Left hindlimb (tissue), 1 donor: ENCODE data around the gene MACO1.

Source experiments
- DNase-seq: peaks from one replicate; pipeline ENCODE4 v3.0.0-alpha.2; 2018

The MACO1 gene

GRCh38 chr1:25544243-25544764 lies 113.6 kb downstream of the MACO1 start:
- DNase-seq = no peak

DNA sequence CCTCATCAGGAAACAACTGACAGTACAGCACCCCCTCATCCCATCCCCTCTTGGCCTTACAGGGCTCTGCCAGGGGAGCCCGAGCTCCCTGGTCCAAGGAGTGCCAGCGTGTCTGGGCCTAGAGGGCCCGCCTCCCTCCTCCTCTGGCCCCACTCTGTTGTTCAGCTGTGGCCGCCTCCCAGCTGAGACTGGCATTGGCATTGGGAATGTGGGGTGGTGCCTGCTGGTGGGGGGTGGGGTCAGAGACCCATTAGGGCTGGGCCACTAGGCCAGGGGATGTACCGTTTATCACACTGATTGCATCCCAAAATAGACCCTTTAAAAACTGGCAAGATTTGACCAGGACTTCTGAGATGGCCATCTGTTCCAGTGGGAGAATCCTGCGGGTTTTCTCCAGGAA lies 114.1 kb downstream of the MACO1 start:
- DNase-seq = no peak

DNA sequence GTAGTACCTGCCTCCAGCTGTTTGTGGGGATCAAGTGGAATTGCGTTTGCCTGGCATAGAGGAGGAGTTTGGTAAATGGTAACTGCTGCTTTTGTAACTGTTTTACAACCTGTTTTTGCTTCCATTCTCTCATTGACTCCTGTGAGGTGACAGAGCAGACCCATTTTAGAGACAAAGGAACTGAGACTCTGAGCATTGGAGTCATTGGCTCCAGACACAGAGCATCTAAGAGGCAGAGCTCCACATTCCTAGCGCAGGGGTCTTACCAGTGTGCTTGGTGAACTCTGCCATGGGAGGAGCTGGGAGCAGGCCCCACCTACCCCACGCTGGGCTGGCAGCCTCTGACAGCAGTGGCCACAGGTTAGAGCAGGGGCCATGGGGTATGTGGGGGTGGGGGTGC lies 115.1 kb downstream of the MACO1 start:
- DNase-seq = no peak

DNA sequence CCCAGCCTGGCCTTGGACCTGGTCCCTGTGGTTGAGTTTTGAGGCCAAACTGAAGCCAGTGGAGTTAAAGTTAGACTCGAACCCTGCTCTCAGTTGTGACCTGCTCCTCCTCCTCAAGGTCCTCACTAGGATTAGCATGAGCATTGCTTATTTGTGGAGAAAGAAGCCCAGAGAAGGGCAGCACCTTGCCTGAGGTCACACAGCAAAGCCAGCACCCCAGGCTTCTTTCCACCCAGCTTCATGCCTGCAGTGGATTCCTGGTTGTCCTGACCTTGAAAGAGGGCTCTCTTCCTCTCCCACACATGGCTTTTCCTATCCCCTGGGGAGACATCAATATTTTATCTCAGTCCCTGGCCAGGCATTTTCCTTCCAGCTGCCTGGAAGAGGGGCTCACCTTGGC lies 115.5 kb downstream of the MACO1 start:
- DNase-seq = no peak

- DNase-seq = no peak
Observed at GRCh38 chr1:25548601-25549000, 117.9 kb downstream of the MACO1 start.

DNA sequence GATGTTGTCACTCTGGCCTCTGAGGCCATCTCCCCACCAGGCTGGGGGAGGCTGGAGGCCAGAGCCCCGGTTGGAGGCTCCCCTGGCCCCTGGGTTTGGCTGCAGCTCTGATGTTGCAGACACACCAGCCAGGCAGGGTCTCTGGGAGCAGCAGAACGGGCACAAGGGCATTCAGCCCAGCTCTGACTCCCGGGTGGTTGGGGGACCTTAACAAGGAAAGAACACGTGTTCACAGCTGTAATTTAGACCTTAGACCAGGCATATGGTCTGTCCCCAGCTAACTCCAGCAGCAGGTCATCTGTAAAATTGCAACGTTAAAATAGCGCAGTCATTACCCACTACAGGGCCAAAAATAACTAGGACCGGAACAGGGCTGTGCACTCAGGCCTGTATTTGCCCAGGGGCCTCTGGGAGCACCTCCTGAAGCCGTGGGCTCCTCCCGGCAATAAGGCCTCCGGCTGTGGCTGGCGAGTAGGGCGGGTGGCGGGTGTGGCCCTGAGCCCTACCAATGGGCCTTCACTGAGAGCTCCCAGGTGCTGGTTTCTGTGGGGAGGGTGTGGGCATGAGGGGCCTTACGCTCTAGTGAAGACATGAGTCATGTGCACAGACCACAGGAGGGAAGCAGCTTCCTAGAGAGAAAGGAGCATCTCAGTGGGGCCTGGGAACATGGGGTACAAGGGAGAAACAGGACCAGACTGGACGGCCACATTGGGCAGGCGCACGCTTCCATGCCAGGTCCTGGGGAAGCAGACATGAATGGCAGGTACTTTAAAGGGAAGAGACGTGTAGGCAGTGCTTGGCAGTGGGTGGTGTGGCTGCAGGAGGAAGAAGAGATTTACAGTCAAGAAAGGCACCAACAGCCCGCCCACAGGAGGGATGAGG lies 118.8 kb downstream of the MACO1 start:
- DNase-seq = no peak
